Large intestine (tissue), 3 donors: ENCODE measurements around the gene ASCL5. TPM values are rescaled to one million over a fixed set of nuclear protein-coding genes. Genes with fewer than 3 reads are reported as not detected.

ENCODE experiments used
- DNase-seq, 2 donors: peaks; one replicate each; pipeline versions ENCODE4 v3.0.0 to v3.0.0-alpha.2; 2013
- H3K27ac ChIP-seq: one replicate; pipeline ENCODE4 v1.5.1; 2013; ENCODE audit warnings: low read length
- H3K27me3 ChIP-seq: 2 replicates; pipeline ENCODE4 v1.6.1; 2013; ENCODE audit warnings: low read length; ENCODE audit not compliant: control insufficient read depth, insufficient read depth
- H3K36me3 ChIP-seq: 2 replicates; pipeline ENCODE4 v1.6.1; 2013; ENCODE audit warnings: low read length; ENCODE audit not compliant: control insufficient read depth, insufficient read depth
- H3K4me1 ChIP-seq: one replicate; pipeline ENCODE4 v1.6.1; 2013; ENCODE audit warnings: low read length; ENCODE audit not compliant: control insufficient read depth, insufficient read depth
- H3K4me3 ChIP-seq: one replicate; pipeline ENCODE4 v1.5.1; 2013; ENCODE audit warnings: low read length
- H3K9me3 ChIP-seq: one replicate; pipeline ENCODE4 v1.6.1; 2013; ENCODE audit warnings: mild to moderate bottlenecking, low read depth, low read length, moderate library complexity; ENCODE audit not compliant: control insufficient read depth
- WGBS: methylation state at CpG from one replicate; pipeline ENCODE4 v1.1.5; 2013; ENCODE audit warnings: low lambda C conversion rate; ENCODE audit not compliant: insufficient coverage; 5-methylcytosine and 5-hydroxymethylcytosine counted together
- polyA plus RNA-seq: library from polyadenylated mRNA; unstranded; fragments of 120-200 nt; gene quantifications from one replicate; pipeline ENCODE4 v1.2.1, GENCODE V29; 2013

Gene ASCL5
- polyA plus RNA-seq, 1 donor, result 0.15 TPM

DNA sequence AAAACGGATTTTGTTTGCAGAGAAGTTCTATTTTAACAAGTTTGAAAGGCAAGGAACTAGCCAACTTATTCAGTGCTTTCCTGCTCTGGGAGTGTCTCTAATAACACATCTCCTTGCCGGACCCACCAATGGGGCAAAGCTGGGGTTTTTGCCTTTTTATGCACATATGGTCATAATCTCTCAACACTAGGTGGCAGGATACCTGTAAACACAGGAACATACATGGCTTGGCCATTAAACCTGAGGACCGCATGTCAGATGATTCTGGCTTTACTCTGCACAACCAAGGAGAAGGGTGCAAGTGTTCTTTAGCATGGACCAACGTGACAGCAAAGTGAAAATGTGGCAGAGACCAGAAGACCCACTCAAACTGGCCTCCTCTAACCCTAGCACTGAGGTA, 22.4 kb upstream of the ASCL5 start:
- Histone ChIP-seq H3K27ac (no peak overlapping the region), H3K4me3 (no peak overlapping the region), H3K36me3 (peaks cover 57% of the 10 kb centered on the region), H3K27me3 (no peaks in the 10 kb centered on the region), H3K4me1 (peaks cover 4% of the 10 kb centered on the region), H3K9me3 (no peaks in the 10 kb centered on the region)
- DNase-seq, result peak; percentile 28 to 36
- no CpG with 5 or more reads among the region's 4 CpGs for WGBS

DNA sequence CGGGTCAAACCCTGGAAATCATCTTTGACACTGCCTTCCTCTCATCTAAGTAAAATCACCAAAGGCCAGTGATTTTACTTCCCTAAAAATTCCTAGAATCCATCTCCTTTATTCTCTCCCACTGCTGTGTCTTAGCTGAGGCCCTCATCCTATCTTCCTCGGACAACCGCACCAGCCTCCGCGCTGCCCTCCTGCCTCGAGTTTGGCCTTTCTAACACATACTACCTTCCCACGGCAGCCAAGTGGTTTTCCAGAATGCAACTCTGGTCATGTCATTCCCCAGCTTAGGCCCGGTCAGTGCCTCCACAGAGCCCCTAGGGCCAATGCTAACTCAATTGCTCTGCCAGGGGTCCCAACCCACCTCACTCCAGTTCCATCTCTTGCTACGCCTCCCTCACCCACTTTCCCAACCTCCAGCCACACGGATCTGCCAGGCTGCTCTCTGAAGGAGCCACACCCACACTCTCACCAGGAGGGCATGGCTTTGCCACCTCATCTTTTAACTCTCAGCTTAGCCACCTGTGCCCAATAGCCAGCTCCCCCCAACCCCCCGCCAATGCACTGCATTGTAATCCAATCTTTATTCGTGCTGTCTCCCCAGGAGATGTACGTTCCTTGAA, 20.5 kb upstream of the ASCL5 start:
- no peak for DNase-seq
- Histone ChIP-seq H3K27me3 (no peaks in the 10 kb centered on the region), H3K4me3 (no peak overlapping the region), H3K9me3 (no peaks in the 10 kb centered on the region), H3K27ac (no peak overlapping the region), H3K36me3 (peaks cover 75% of the 10 kb centered on the region), H3K4me1 (no peaks in the 10 kb centered on the region)
- 93% methylated on average over 3 of the region's 13 CpGs for WGBS

DNA sequence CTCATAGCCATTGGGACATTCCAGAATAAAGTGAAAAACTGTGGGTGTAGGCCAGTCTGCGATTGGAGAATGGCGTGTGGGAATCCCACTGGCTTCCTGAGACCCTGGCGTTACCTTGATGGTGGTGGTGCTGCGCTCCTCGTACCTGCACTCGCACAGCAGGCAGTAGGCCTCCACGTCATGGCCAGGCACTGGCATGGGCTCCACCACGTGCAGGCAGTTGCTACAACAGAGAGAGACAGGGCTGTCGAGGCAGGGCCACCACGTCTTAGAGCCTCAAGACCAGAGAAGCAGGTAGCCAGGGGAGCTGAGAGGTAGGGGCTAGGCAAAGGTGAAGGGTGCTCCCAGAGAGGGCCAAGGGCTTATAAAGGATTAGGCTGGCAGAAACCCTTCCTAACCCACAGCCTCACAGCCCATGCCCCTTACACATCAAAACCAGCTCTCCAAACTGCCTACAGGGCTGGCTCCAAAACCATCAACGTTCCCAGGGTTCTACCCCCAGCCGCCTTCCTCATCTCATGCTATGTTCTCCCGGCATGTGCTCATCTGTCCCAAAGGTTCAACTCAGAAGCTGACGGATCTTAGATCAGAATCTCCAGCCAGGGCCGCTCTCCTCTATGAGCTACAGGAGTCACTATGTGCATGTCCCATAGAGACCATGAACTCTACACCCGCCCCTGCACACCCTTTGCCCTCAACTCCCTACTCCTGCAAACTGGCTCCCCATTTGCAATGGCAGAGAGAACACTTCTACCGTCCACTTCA, 19.8 kb upstream of the ASCL5 start:
- peaks cover 79% of the 10 kb centered on the region for H3K36me3 ChIP-seq
- WGBS, result no CpG with 5 or more reads among the region's 17 CpGs

DNA sequence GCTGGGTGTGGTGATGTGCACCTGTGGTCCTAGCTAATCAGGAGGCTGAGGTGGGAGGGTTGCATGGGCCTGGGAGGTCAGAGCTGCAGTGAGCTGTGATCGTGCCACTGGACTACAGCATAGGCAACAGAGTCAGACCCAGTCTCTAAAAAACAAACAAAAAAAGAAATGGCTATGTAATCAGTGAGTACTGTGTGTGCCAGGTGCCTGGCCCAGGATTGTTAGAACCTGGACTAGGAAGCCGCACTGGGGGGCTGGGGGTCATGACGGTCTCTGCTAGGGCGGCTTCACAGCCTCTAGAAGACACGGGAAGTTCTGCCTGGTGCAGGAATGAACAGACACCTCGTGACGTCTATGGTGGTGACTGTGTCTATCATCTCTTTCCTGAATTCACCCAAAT, 18.8 kb upstream of the ASCL5 start:
- Histone ChIP-seq H3K4me1 (no peaks in the 10 kb centered on the region), H3K9me3 (no peaks in the 10 kb centered on the region), H3K27ac (no peak overlapping the region), H3K4me3 (no peak overlapping the region), H3K27me3 (no peaks in the 10 kb centered on the region), H3K36me3 (peaks cover 81% of the 10 kb centered on the region)
- no CpG with 5 or more reads among the region's 7 CpGs for WGBS
- no peak for DNase-seq

More for the DNA sequence above, 19.8 kb upstream of the ASCL5 start:
- Histone ChIP-seq H3K4me1 (no peaks in the 10 kb centered on the region), H3K27me3 (no peaks in the 10 kb centered on the region), H3K4me3 (no peak overlapping the region), H3K9me3 (no peaks in the 10 kb centered on the region), H3K27ac (no peak overlapping the region)
- no peak for DNase-seq

DNA sequence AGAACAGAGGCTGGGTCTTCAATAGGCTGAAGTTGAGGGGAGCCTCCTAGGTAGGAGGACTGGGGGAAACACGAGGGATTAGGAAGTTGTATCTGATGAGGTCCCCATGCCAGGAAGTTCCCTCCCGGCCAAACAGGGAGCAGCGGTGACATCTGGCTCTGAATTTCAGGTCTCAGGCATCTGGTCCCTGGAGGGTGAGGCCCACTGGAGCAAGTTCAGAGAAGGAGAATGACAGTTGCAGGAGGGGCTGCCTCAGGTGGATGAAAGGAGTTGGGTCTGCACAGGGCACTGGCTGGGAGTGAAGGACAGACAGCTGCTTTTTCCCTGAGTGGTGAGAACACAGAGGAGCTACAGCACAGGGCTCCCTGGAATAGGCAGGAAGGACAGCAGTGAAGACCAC, 18.1 kb upstream of the ASCL5 start:
- no peak overlapping the region for H3K4me3 ChIP-seq
- no peak overlapping the region for H3K27ac ChIP-seq
- no peaks in the 10 kb centered on the region for H3K9me3 ChIP-seq
- no peak for DNase-seq
- peaks cover 81% of the 10 kb centered on the region for H3K36me3 ChIP-seq
- no peaks in the 10 kb centered on the region for H3K4me1 ChIP-seq
- no peaks in the 10 kb centered on the region for H3K27me3 ChIP-seq
- WGBS, result no CpG with 5 or more reads among the region's 3 CpGs

DNA sequence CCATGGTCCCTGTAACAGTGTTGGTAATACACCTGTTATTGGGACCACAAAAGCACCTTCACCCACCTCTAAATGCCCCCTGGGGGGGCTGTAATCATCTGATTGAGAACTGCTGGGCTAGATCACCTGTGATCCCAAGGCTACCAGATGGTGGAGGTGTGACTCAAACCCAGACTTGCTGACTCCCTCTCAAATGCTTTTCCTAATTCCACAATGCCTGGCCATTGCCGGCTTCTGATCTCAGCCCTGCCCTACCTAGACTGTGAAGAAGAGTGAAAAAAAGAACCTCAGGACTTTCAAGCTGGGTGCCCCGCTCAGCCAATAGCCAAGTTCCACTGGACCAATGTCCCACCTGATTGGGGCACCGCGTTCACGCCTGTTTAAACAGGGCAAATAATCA, 17.7 kb upstream of the ASCL5 start:
- WGBS, result no CpG with 5 or more reads among the region's 5 CpGs
- H3K9me3 ChIP-seq, result no peaks in the 10 kb centered on the region
- H3K36me3 ChIP-seq, result peaks cover 80% of the 10 kb centered on the region
- no peaks in the 10 kb centered on the region for H3K4me1 ChIP-seq
- no peak overlapping the region for H3K4me3 ChIP-seq
- no peak for DNase-seq
- no peak overlapping the region for H3K27ac ChIP-seq
- H3K27me3 ChIP-seq, result no peaks in the 10 kb centered on the region

DNA sequence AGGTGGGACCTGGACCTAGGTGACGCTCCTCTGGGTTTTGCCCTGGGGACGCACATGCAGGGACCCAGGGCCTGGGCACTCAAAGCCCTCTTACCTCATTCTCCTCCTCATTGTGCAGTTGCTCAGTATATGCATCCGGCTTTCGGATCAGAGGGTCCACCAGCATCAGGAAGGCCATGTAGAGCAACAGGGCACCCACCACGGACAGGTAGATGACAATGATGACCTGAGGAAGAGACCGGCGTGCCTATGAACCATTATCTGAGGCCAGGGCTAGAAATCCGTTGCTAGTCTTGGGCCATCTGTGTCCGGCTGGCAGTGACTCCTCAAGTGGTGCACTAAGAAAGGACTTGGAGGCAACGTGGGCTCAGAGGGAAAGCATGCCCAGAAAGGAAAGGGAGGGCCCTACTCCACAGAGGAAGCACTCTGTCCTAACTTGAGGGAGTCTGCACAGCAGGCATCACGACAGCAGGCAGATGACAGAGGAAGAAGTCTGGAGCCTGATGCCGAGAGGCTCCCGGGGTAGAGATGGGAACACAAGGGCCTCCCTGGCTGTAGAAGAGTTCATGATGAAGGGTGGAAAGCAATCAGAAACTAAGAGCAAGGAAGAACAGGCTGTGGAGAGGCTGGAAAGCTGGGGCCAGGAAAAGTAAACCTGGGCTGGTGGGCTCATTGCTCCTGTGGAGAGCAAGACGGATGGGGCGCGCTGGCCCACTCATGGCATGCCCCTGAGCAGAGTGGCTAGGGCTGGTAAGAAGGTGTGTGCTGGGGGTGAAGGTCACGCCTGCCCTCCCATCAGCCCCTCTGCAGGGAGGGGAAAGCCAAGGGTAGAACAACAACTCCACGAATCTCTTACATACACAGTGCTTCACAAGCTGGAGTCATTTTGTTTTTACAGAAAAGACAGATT, 17.0 kb upstream of the ASCL5 start:
- no peak for DNase-seq
- Histone ChIP-seq H3K36me3 (peaks cover 83% of the 10 kb centered on the region), H3K4me3 (no peak overlapping the region), H3K27me3 (no peaks in the 10 kb centered on the region), H3K9me3 (no peaks in the 10 kb centered on the region), H3K27ac (no peak overlapping the region), H3K4me1 (no peaks in the 10 kb centered on the region)
- no CpG with 5 or more reads among the region's 18 CpGs for WGBS

DNA sequence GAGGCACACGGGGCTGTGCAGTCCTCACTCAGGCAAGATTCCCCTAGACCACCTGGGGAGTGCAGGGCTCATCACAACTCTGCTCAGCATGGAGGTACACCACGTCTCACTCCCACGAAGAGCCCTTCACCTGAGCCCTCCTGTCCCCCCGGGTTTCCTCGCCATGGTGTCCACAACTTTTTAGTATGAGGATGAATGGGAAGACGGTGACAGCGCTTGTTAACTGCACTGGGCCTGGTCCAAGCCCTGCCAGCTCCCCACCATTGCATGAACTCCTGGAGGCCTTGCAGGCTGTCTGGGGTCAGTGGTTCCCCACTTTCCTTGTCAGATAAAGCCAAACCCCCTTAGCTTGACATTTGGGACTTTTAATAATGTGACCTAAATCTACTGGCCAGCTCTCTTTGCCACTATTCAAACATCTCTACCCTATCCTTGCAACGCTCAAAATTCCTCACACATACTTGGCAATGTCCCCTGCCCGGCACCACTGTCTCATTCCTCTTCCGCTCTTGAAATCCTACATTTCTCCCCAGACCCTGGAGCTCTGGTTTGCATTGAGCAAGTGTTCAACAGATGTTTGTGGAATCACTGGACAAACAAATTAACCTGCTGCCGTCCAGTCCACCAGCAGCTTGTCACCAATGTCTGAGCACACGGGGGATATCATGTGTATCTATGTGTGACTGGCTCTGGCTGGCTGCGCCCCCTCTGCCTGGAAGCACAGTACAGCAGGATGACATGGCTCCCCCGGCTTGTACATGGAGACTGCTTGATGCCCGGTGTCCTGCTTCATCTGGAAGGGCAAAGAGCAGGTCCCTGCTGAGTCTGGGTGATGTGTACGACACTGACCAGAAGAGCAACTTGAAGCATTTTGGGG, 16.1 kb upstream of the ASCL5 start:
- DNase-seq, result no peak
- no peaks in the 10 kb centered on the region for H3K4me1 ChIP-seq
- peaks cover 79% of the 10 kb centered on the region for H3K36me3 ChIP-seq
- WGBS, result no CpG with 5 or more reads among the region's 16 CpGs
- no peaks in the 10 kb centered on the region for H3K27me3 ChIP-seq
- no peak overlapping the region for H3K27ac ChIP-seq
- no peak overlapping the region for H3K4me3 ChIP-seq
- H3K9me3 ChIP-seq, result no peaks in the 10 kb centered on the region

GRCh38 chr1:201142011-201142848, 15.2 kb upstream of the ASCL5 start:
- H3K4me1 ChIP-seq, result no peaks in the 10 kb centered on the region
- no peaks in the 10 kb centered on the region for H3K9me3 ChIP-seq
- no peak overlapping the region for H3K27ac ChIP-seq
- H3K27me3 ChIP-seq, result no peaks in the 10 kb centered on the region
- DNase-seq, result no peak
- peaks cover 76% of the 10 kb centered on the region for H3K36me3 ChIP-seq
- 80% methylated on average over 1 of the region's 16 CpGs for whole genome bisulfite sequencing
- H3K4me3 ChIP-seq, result no peak overlapping the region
